Smooth muscle cell (in vitro differentiated cells): ENCODE measurements around the gene TMEM131. TPM values are rescaled to one million over a fixed set of nuclear protein-coding genes. Genes with fewer than 3 reads are reported as not detected.

Experiments
- DNase-seq: peaks from one replicate; lab custom pipeline; 2025; ENCODE audit not compliant: unreplicated experiment; lab: John Stamatoyannopoulos, UW
- H2AFZ ChIP-seq: fragments of 200-600 bp; sonication (generic); 2 replicates; pipeline ENCODE4 v1.6.0; 2016; ENCODE audit warnings: antibody characterized with exemption, low read depth, mild to moderate bottlenecking
- H3F3A ChIP-seq: fragments of 200-600 bp; sonication (generic); 2 replicates; pipeline ENCODE4 v1.6.0; 2017; ENCODE audit warnings: antibody characterized with exemption, low read depth
- H3K27ac ChIP-seq: fragments of 200-600 bp; sonication (generic); 2 replicates; pipeline ENCODE4 v1.5.1; 2016; ENCODE audit warnings: low read depth, mild to moderate bottlenecking
- H3K27me3 ChIP-seq: fragments of 200-600 bp; sonication (generic); 2 replicates; pipeline ENCODE4 v1.6.1; 2016; ENCODE audit warnings: low read depth, mild to moderate bottlenecking
- H3K36me3 ChIP-seq: fragments of 200-600 bp; sonication (generic); 2 replicates; pipeline ENCODE4 v1.5.1; 2016; ENCODE audit warnings: low read depth
- H3K4me1 ChIP-seq: fragments of 200-600 bp; sonication (generic); 2 replicates; pipeline ENCODE4 v1.5.1; 2016; ENCODE audit warnings: low read depth
- H3K4me2 ChIP-seq: fragments of 200-600 bp; sonication (generic); 2 replicates; pipeline ENCODE4 v1.6.0; 2016; ENCODE audit warnings: mild to moderate bottlenecking
- H3K4me3 ChIP-seq: fragments of 200-600 bp; sonication (generic); 2 replicates; pipeline ENCODE4 v1.5.1; 2016; ENCODE audit warnings: mild to moderate bottlenecking
- H3K79me2 ChIP-seq: fragments of 200-600 bp; sonication (generic); 2 replicates; pipeline ENCODE4 v1.6.0; 2016; ENCODE audit warnings: low read depth, mild to moderate bottlenecking
- H3K9ac ChIP-seq: fragments of 200-600 bp; sonication (generic); 2 replicates; pipeline ENCODE4 v1.6.0; 2016; ENCODE audit warnings: low read depth
- H3K9me3 ChIP-seq: fragments of 200-600 bp; sonication (generic); replicated peaks from 2 replicates; pipeline ENCODE4 v1.5.1; 2016; ENCODE audit warnings: low read depth
- H4K20me1 ChIP-seq: fragments of 200-600 bp; sonication (generic); 2 replicates; pipeline ENCODE4 v1.6.0; 2016; ENCODE audit warnings: low read depth
- CTCF ChIP-seq: fragments of 200-600 bp; sonication (generic); IDR thresholded peaks from 2 replicates; pipeline ENCODE4 v1.5.1; 2017; ENCODE audit warnings: borderline replicate concordance, mild to moderate bottlenecking, antibody characterized with exemption; ENCODE audit not compliant: insufficient read depth, poor library complexity, severe bottlenecking
- WGBS: methylation state at CpG from one replicate; pipeline ENCODE4 v1.1.7; 2016; ENCODE audit warnings: low lambda C conversion rate; 5-methylcytosine and 5-hydroxymethylcytosine counted together
- polyA plus RNA-seq: library from polyadenylated mRNA; unstranded; fragments of >200 nt; fragmentation: Nextera tagmentation; extraction: Ambion mirVana; gene quantifications from 2 replicates; pipeline ENCODE4 v1.2.1, GENCODE V29; 2016
- total RNA-seq: library from RNA; depleted of rRNA; stranded (reverse); fragments of >200 nt; gene quantifications from 2 replicates; pipeline ENCODE4 v1.2.3, GENCODE V29; 2014

TMEM131 gene
- total and polyA plus RNA-seq, 2 experiments from 2014 or later = 16.7 to 32.3 TPM

DNA sequence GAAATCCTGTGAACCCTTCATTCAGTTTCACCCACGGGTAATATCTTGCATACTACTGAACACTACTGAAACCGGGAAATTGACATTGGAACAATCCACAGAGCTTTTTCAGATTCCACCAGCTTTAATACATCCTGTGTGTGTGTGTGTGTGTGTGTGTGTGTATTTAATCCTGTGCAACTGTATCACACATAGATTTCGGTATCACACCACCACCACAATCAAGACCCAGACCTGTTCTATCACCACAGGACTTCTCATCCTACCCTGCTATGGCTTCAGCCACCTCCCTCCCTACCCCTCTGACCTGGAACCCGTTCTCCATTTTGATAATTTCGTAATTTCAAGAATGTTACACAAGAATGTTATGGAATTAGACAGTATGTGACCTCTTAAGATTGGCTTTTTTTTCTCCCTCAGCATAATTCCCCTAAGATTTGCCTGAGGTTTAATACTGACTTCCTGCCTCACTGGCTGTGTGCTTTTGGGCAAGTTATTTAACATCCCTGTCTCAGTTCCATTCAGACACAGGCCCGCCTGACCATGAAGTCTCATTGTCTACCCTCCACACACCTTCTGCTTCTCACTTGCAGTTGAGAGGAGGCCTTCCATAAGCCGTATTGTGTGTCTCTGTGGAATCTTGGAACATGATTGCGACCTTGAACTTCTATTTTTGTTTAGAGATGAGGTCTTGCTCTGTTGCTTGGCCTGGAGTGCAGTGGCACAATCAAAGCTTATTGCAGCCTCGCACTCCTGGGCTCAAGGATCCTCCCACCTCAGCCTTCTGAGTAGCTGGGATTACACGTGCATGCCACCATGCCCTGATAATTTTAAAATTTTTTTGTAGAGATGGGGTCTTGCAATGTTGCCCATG is 14.4 kb upstream of the TMEM131 start:
- H3K36me3 ChIP-seq = no peaks in the 10 kb centered on the region
- 78% methylated on average over 10 of the region's 10 CpGs for WGBS
- H3K27me3 ChIP-seq = no peaks in the 10 kb centered on the region
- peak overlapping the region; percentile 28 for H3K27ac ChIP-seq
- peaks cover 6% of the 10 kb centered on the region for H3F3A ChIP-seq
- H2AFZ ChIP-seq = peak overlapping the region; percentile 62
- no peaks in the 10 kb centered on the region for H4K20me1 ChIP-seq
- H3K79me2 ChIP-seq = no peaks in the 10 kb centered on the region
- H3K4me1 ChIP-seq = peaks cover 5% of the 10 kb centered on the region
- H3K4me3 ChIP-seq = no peak overlapping the region
- no peak for TF ChIP-seq CTCF
- H3K9ac ChIP-seq = no peak overlapping the region
- H3K9me3 ChIP-seq = no peaks in the 10 kb centered on the region
- H3K4me2 ChIP-seq = peak overlapping the region; percentile 48
- no peak for DNase-seq

GRCh38 chr2:98008415-98008814 is 12.7 kb upstream of the TMEM131 start:
- no peaks in the 10 kb centered on the region for H3K79me2 ChIP-seq
- H3K9ac ChIP-seq = no peak overlapping the region
- H3K4me3 ChIP-seq = no peak overlapping the region
- no peaks in the 10 kb centered on the region for H3K27me3 ChIP-seq
- H3F3A ChIP-seq = peaks cover 6% of the 10 kb centered on the region
- no peak overlapping the region for H3K4me2 ChIP-seq
- no peak overlapping the region for H2AFZ ChIP-seq
- H3K36me3 ChIP-seq = no peaks in the 10 kb centered on the region
- H3K4me1 ChIP-seq = peaks cover 5% of the 10 kb centered on the region
- no peak overlapping the region for H3K27ac ChIP-seq
- H3K9me3 ChIP-seq = no peaks in the 10 kb centered on the region
- no peak for DNase-seq
- WGBS = 97% methylated on average over 3 of the region's 3 CpGs
- no peaks in the 10 kb centered on the region for H4K20me1 ChIP-seq
- TF ChIP-seq CTCF = no peak

GRCh38 chr2:98006378-98006777 is 10.6 kb upstream of the TMEM131 start:
- no peaks in the 10 kb centered on the region for H4K20me1 ChIP-seq
- no peak for TF ChIP-seq CTCF
- H3K27me3 ChIP-seq = no peaks in the 10 kb centered on the region
- H3K9ac ChIP-seq = no peak overlapping the region
- H3K27ac ChIP-seq = no peak overlapping the region
- no peak overlapping the region for H2AFZ ChIP-seq
- 97% methylated on average over 11 of the region's 11 CpGs for WGBS
- H3K79me2 ChIP-seq = no peaks in the 10 kb centered on the region
- peaks cover 6% of the 10 kb centered on the region for H3F3A ChIP-seq
- no peaks in the 10 kb centered on the region for H3K4me1 ChIP-seq
- DNase-seq = no peak
- H3K4me2 ChIP-seq = no peak overlapping the region
- H3K9me3 ChIP-seq = no peaks in the 10 kb centered on the region
- no peak overlapping the region for H3K4me3 ChIP-seq
- no peaks in the 10 kb centered on the region for H3K36me3 ChIP-seq

DNA sequence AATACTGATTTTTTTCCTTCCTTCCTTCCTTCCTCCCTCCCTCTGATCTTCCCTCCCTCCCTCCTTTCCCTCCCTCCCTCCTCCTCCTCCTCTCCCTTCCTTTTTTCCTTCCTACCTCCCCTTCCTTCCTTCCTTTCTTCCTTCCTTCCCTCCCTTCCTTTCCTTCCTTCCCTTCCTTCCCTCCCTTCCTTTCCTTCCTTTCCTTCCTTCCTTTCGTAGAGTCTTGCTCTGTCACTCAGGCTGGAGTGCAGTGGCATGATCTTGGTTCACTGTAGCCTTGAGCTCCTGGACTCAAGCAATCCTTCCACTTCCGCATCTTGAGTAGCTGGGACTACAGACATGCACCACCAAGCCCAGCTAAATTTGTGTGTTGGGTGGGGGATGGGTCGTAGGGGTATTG is 8.9 kb upstream of the TMEM131 start:
- no peak for TF ChIP-seq CTCF
- H3K9me3 ChIP-seq = no peaks in the 10 kb centered on the region
- H3K27me3 ChIP-seq = no peaks in the 10 kb centered on the region
- 90% methylated on average over 3 of the region's 3 CpGs for WGBS
- H3K36me3 ChIP-seq = no peaks in the 10 kb centered on the region
- H4K20me1 ChIP-seq = no peaks in the 10 kb centered on the region
- no peak overlapping the region for H3K4me2 ChIP-seq
- no peaks in the 10 kb centered on the region for H3K4me1 ChIP-seq
- H3K79me2 ChIP-seq = no peaks in the 10 kb centered on the region
- no peak overlapping the region for H3K27ac ChIP-seq
- no peak overlapping the region for H2AFZ ChIP-seq
- no peaks in the 10 kb centered on the region for H3F3A ChIP-seq
- H3K9ac ChIP-seq = no peak overlapping the region
- H3K4me3 ChIP-seq = no peak overlapping the region
- no peak for DNase-seq
